ENCODE results near the gene PLA2G4F.

The PLA2G4F gene

GRCh38 chr15:42163291-42163690 is 6.9 kb upstream of the PLA2G4F start:
- Histone ChIP-seq H3K4me2 (ENCODE audit: low read length, poor library complexity, severe bottlenecking) (no peak overlapping the region), H3K18ac (ENCODE audit: low read depth in 1 of 2, low read length in 2 of 2) (no peak overlapping the region), H3K4ac (ENCODE audit: low read depth in 1 of 2, low read length in 2 of 2) (no peak overlapping the region), H3K27ac (ENCODE audit: low read length, poor library complexity, severe bottlenecking) (no peak overlapping the region), H3K36me3 (ENCODE audit: control insufficient read depth in 1 of 2, insufficient read depth in 2 of 2, low read depth in 1 of 2, low read length in 2 of 2) (peaks cover 78 to 97% of the 10 kb centered on the region in 2 experiments), H3K79me1 (replicated peaks; ENCODE audit: low read length, poor library complexity, severe bottlenecking) (no peaks in the 10 kb centered on the region), H2BK120ac (ENCODE audit: low read depth, low read length) (no peak overlapping the region), H4K8ac (ENCODE audit: low read length) (no peak overlapping the region), H3K27me3 (ENCODE audit: control insufficient read depth in 1 of 2, insufficient read depth in 1 of 2, low read length in 2 of 2) (no peaks in the 10 kb centered on the region), H2AK5ac (ENCODE audit: low read length, severe bottlenecking) (no peak overlapping the region), H3K23ac (ENCODE audit: low read length in 2 of 2) (no peak overlapping the region), H3K4me3 (ENCODE audit: insufficient read depth in 1 of 2, low read depth in 1 of 2, low read length in 2 of 2) (no peak overlapping the region), H4K91ac (ENCODE audit: low read length) (no peak overlapping the region), H3K14ac (ENCODE audit: low read length in 2 of 2) (no peak overlapping the region), H3K4me1 (ENCODE audit: control insufficient read depth, insufficient read depth, low read depth, low read length) (peaks cover 12% of the 10 kb centered on the region), H2BK15ac (ENCODE audit: low read depth, poor library complexity, severe bottlenecking) (no peak overlapping the region), H3K9ac (ENCODE audit: low read length) (no peak overlapping the region), H2BK12ac (ENCODE audit: low read length in 2 of 2) (no peak overlapping the region), H3K9me3 (ENCODE audit: control insufficient read depth, low read length) (no peaks in the 10 kb centered on the region), H2AFZ (ENCODE audit: low read depth, low read length) (no peak overlapping the region), H2BK5ac (ENCODE audit: low read depth, low read length, poor library complexity, severe bottlenecking) (no peak overlapping the region)
- DNase-seq = no peak
- WGBS = 94% methylated on average over 9 of the region's 9 CpGs

- Histone ChIP-seq H4K91ac (ENCODE audit: low read length) (no peak overlapping the region), H3K14ac (ENCODE audit: low read length in 2 of 2) (no peak overlapping the region), H3K18ac (ENCODE audit: low read depth in 1 of 2, low read length in 2 of 2) (no peak overlapping the region), H3K4me2 (ENCODE audit: low read length, poor library complexity, severe bottlenecking) (no peak overlapping the region), H3K4ac (ENCODE audit: low read depth in 1 of 2, low read length in 2 of 2) (no peak overlapping the region), H2BK12ac (ENCODE audit: low read length in 2 of 2) (no peak overlapping the region), H3K36me3 (ENCODE audit: control insufficient read depth in 1 of 2, insufficient read depth in 2 of 2, low read depth in 1 of 2, low read length in 2 of 2) (peaks cover 56 to 66% of the 10 kb centered on the region in 2 experiments), H2BK5ac (ENCODE audit: low read depth, low read length, poor library complexity, severe bottlenecking) (no peak overlapping the region), H2BK15ac (ENCODE audit: low read depth, poor library complexity, severe bottlenecking) (no peak overlapping the region), H3K4me3 (ENCODE audit: insufficient read depth in 1 of 2, low read depth in 1 of 2, low read length in 2 of 2) (no peak overlapping the region), H2BK120ac (ENCODE audit: low read depth, low read length) (no peak overlapping the region), H4K8ac (ENCODE audit: low read length) (no peak overlapping the region), H3K9me3 (ENCODE audit: control insufficient read depth, low read length) (no peaks in the 10 kb centered on the region), H3K27ac (ENCODE audit: low read length, poor library complexity, severe bottlenecking) (no peak overlapping the region), H3K27me3 (ENCODE audit: control insufficient read depth in 1 of 2, insufficient read depth in 1 of 2, low read length in 2 of 2) (peaks cover 0 to 11% of the 10 kb centered on the region in 2 experiments), H3K23ac (ENCODE audit: low read length in 2 of 2) (no peak overlapping the region), H3K9ac (ENCODE audit: low read length) (no peak overlapping the region), H2AFZ (ENCODE audit: low read depth, low read length) (no peak overlapping the region), H3K79me1 (replicated peaks; ENCODE audit: low read length, poor library complexity, severe bottlenecking) (no peaks in the 10 kb centered on the region), H2AK5ac (ENCODE audit: low read length, severe bottlenecking) (no peak overlapping the region), H3K4me1 (ENCODE audit: control insufficient read depth, insufficient read depth, low read depth, low read length) (peaks cover 26% of the 10 kb centered on the region)
- 95% methylated on average over 7 of the region's 7 CpGs for WGBS
- no peak for DNase-seq
Observed at GRCh38 chr15:42160136-42160535, 3.7 kb upstream of the PLA2G4F start.

DNA sequence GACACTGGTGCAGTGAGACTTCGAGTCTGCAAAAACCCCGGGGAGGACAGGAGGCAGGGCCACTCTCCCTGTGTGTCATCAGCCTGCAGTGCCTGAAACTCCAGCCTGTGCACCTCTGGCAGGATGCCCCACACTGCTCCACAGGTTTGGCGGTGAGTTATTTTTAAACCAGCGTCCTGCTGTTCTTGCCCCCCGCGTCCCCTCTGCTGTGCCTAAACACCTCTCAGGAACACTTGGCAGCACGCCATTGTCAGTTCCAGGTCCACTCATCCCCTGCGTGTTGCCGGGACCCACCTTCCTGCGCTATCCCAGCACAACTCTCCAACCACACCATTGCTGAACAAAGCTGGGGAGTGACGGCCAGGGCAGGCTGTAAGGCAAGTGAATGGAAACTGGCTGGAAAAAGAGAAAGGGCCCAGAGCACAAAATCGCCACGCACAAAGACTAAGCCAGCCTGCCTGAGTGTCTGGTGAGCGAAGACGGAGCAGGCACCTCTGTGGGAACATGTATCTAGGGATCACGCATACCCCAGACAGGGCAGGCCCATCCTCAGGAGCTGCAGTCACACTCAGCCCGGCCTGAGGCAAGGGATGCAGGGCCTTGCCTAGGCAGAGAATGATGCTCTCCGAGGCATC is 3.1 kb upstream of the PLA2G4F start:
- peak overlapping the region in 1 of 2 experiments; percentile 10 for H3K23ac ChIP-seq (ENCODE audit: low read length in 2 of 2)
- no peak overlapping the region for H3K18ac ChIP-seq (ENCODE audit: low read depth in 1 of 2, low read length in 2 of 2)
- no peak overlapping the region for H2AK5ac ChIP-seq (ENCODE audit: low read length, severe bottlenecking)
- no peak overlapping the region for H2BK120ac ChIP-seq (ENCODE audit: low read depth, low read length)
- no peak overlapping the region for H3K14ac ChIP-seq (ENCODE audit: low read length in 2 of 2)
- H3K9me3 ChIP-seq (ENCODE audit: control insufficient read depth, low read length) = no peaks in the 10 kb centered on the region
- no peak overlapping the region for H3K4me3 ChIP-seq (ENCODE audit: insufficient read depth in 1 of 2, low read depth in 1 of 2, low read length in 2 of 2)
- no peak for DNase-seq
- H2BK15ac ChIP-seq (ENCODE audit: low read depth, poor library complexity, severe bottlenecking) = no peak overlapping the region
- H3K27ac ChIP-seq (ENCODE audit: low read length, poor library complexity, severe bottlenecking) = no peak overlapping the region
- H3K79me1 ChIP-seq (replicated peaks; ENCODE audit: low read length, poor library complexity, severe bottlenecking) = no peaks in the 10 kb centered on the region
- no peak overlapping the region for H3K4ac ChIP-seq (ENCODE audit: low read depth in 1 of 2, low read length in 2 of 2)
- H3K4me2 ChIP-seq (ENCODE audit: low read length, poor library complexity, severe bottlenecking) = no peak overlapping the region
- H3K4me1 ChIP-seq (ENCODE audit: control insufficient read depth, insufficient read depth, low read depth, low read length) = peaks cover 32% of the 10 kb centered on the region
- H2AFZ ChIP-seq (ENCODE audit: low read depth, low read length) = no peak overlapping the region
- H3K9ac ChIP-seq (ENCODE audit: low read length) = no peak overlapping the region
- WGBS = 95% methylated on average over 18 of the region's 18 CpGs
- H3K36me3 ChIP-seq (ENCODE audit: control insufficient read depth in 1 of 2, insufficient read depth in 2 of 2, low read depth in 1 of 2, low read length in 2 of 2) = peaks cover 50 to 59% of the 10 kb centered on the region in 2 experiments
- peaks cover 0 to 17% of the 10 kb centered on the region in 2 experiments for H3K27me3 ChIP-seq (ENCODE audit: control insufficient read depth in 1 of 2, insufficient read depth in 1 of 2, low read length in 2 of 2)
- peak overlapping the region; percentile 1 for H4K91ac ChIP-seq (ENCODE audit: low read length)
- no peak overlapping the region for H2BK5ac ChIP-seq (ENCODE audit: low read depth, low read length, poor library complexity, severe bottlenecking)
- no peak overlapping the region for H2BK12ac ChIP-seq (ENCODE audit: low read length in 2 of 2)
- H4K8ac ChIP-seq (ENCODE audit: low read length) = no peak overlapping the region

GRCh38 chr15:42158941-42159340 is 2.5 kb upstream of the PLA2G4F start:
- Histone ChIP-seq H3K36me3 (ENCODE audit: control insufficient read depth in 1 of 2, insufficient read depth in 2 of 2, low read depth in 1 of 2, low read length in 2 of 2) (peaks cover 45 to 54% of the 10 kb centered on the region in 2 experiments), H3K27ac (ENCODE audit: low read length, poor library complexity, severe bottlenecking) (no peak overlapping the region), H3K23ac (ENCODE audit: low read length in 2 of 2) (no peak overlapping the region), H3K4ac (ENCODE audit: low read depth in 1 of 2, low read length in 2 of 2) (no peak overlapping the region), H3K9me3 (ENCODE audit: control insufficient read depth, low read length) (no peaks in the 10 kb centered on the region), H2BK15ac (ENCODE audit: low read depth, poor library complexity, severe bottlenecking) (no peak overlapping the region), H3K14ac (ENCODE audit: low read length in 2 of 2) (no peak overlapping the region), H3K79me1 (replicated peaks; ENCODE audit: low read length, poor library complexity, severe bottlenecking) (no peaks in the 10 kb centered on the region), H3K4me2 (ENCODE audit: low read length, poor library complexity, severe bottlenecking) (no peak overlapping the region), H2BK5ac (ENCODE audit: low read depth, low read length, poor library complexity, severe bottlenecking) (no peak overlapping the region), H4K8ac (ENCODE audit: low read length) (no peak overlapping the region), H2BK12ac (ENCODE audit: low read length in 2 of 2) (no peak overlapping the region), H3K18ac (ENCODE audit: low read depth in 1 of 2, low read length in 2 of 2) (peak overlapping the region in 1 of 2 experiments; percentile 15), H3K4me1 (ENCODE audit: control insufficient read depth, insufficient read depth, low read depth, low read length) (peaks cover 36% of the 10 kb centered on the region), H4K91ac (ENCODE audit: low read length) (peak overlapping the region; percentile 1), H3K27me3 (ENCODE audit: control insufficient read depth in 1 of 2, insufficient read depth in 1 of 2, low read length in 2 of 2) (peaks cover 0 to 23% of the 10 kb centered on the region in 2 experiments), H3K4me3 (ENCODE audit: insufficient read depth in 1 of 2, low read depth in 1 of 2, low read length in 2 of 2) (no peak overlapping the region), H2AFZ (ENCODE audit: low read depth, low read length) (no peak overlapping the region), H2BK120ac (ENCODE audit: low read depth, low read length) (no peak overlapping the region), H3K9ac (ENCODE audit: low read length) (no peak overlapping the region), H2AK5ac (ENCODE audit: low read length, severe bottlenecking) (no peak overlapping the region)
- WGBS = 95% methylated on average over 10 of the region's 10 CpGs
- no peak for DNase-seq
